Thyroid gland (tissue), 4 donors: ENCODE data around the gene RSPH4A. TPM values are rescaled to one million over a fixed set of nuclear protein-coding genes. Genes with fewer than 3 reads are reported as not detected.
"Not testable (repeated sequence)": the region's sequence is repeated elsewhere in the genome, so short reads cannot be mapped to it uniquely, and the experiment has no call there.

Experiments used
- DNase-seq, 2 donors: peaks; one replicate each; pipeline ENCODE4 v3.0.0-alpha.2; 2019
- H3K27ac ChIP-seq, 3 donors: fragments of 200-600 bp; sonication (generic); 1 replicate in 2 of 3; 2 replicates in 1 of 3; pipeline ENCODE4 v1.5.1; 2016 to 2019; ENCODE audit warnings: mild to moderate bottlenecking in 1 of 3, moderate library complexity in 1 of 3
- H3K27me3 ChIP-seq: fragments of 200-600 bp; sonication (generic); one replicate; pipeline ENCODE4 v1.5.1; 2019
- H3K36me3 ChIP-seq, 2 donors: fragments of 200-600 bp; sonication (generic); one replicate each; pipeline ENCODE4 v1.5.1; 2016 to 2019
- H3K4me1 ChIP-seq, 2 donors: fragments of 200-600 bp; sonication (generic); one replicate each; pipeline ENCODE4 v1.5.1; 2017 to 2019
- H3K4me3 ChIP-seq, 3 donors: fragments of 200-600 bp; sonication (generic); replicated peaks in 1 of 3; 1 replicate in 2 of 3; 2 replicates in 1 of 3; pipeline ENCODE4 v1.5.1; 2016; ENCODE audit warnings: mild to moderate bottlenecking in 1 of 3
- H3K9me3 ChIP-seq: fragments of 200-600 bp; sonication (generic); one replicate; pipeline ENCODE4 v1.5.1; 2017
- POLR2A ChIP-seq, 2 donors: fragments of 450-650 bp; IDR thresholded peaks; one replicate each; pipeline ENCODE4 v1.6.1; 2017; ENCODE audit warnings: antibody characterized with exemption in 2 of 2, mild to moderate bottlenecking in 2 of 2, moderate library complexity in 1 of 2
- WGBS, 2 donors: methylation state at CpG; one replicate each; pipeline ENCODE4 v1.1.5; 2017; 5-methylcytosine and 5-hydroxymethylcytosine counted together
- intact Hi-C: fragments of 100-400 bp; cut with DNase I; formaldehyde crosslinking; loops from one replicate; pipeline ENCODE4 v1.15.1; 2023
- total RNA-seq, 4 donors: library from RNA; depleted of rRNA; stranded (reverse); fragments of >200 nt; gene quantifications; one replicate each; pipeline ENCODE4 v1.2.3, GENCODE V29; 2016
- TF ChIP-seq, protein P1 (sequence below), 6 experiments: fragments of 200-600 bp in 3 of 6; fragments of 450-650 bp in 3 of 6; sonication (generic) in 3 of 6; IDR thresholded peaks; one replicate each; pipeline ENCODE4 v1.5.1; 2016 to 2019; ENCODE audit warnings: antibody characterized with exemption in 6 of 6, mild to moderate bottlenecking in 2 of 6, inconsistent platforms in 1 of 6, moderate library complexity in 1 of 6

The RSPH4A gene
- total RNA-seq, 4 donors from 2014 or later, result 1.2 to 1.6 (median 1.4) TPM

DNA sequence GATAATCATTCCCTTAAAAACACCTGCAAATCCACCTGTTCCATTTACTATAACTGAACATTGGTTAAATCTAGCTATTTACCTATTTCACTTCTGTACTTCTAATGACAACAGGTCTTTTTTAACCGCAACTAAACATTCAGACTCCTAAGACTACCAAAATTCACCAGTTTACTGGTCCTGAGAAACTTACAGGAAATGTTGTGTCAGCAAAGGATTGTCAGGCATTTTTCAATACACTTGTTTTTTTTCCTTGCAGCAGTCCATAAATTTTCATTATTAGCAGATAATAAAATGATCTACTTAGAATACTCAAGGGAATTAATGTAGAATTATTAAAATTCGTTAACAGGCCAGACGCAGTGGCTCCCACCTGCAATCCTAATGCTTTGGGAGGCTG, 47.0 kb downstream of the RSPH4A start:
- Histone ChIP-seq H3K4me1 (peaks cover 0 to 11% of the 10 kb centered on the region in 2 donors), H3K9me3 (no peaks in the 10 kb centered on the region), H3K36me3 (no peaks in the 10 kb centered on the region), H3K4me3 (no peak overlapping the region), H3K27ac (no peak overlapping the region), H3K27me3 (no peaks in the 10 kb centered on the region)
- 96 to 97% methylated on average over 3 of the region's 3 CpGs for WGBS, 2 donors
- TF ChIP-seq, protein P1, sequence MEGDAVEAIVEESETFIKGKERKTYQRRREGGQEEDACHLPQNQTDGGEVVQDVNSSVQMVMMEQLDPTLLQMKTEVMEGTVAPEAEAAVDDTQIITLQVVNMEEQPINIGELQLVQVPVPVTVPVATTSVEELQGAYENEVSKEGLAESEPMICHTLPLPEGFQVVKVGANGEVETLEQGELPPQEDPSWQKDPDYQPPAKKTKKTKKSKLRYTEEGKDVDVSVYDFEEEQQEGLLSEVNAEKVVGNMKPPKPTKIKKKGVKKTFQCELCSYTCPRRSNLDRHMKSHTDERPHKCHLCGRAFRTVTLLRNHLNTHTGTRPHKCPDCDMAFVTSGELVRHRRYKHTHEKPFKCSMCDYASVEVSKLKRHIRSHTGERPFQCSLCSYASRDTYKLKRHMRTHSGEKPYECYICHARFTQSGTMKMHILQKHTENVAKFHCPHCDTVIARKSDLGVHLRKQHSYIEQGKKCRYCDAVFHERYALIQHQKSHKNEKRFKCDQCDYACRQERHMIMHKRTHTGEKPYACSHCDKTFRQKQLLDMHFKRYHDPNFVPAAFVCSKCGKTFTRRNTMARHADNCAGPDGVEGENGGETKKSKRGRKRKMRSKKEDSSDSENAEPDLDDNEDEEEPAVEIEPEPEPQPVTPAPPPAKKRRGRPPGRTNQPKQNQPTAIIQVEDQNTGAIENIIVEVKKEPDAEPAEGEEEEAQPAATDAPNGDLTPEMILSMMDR (IDR thresholded peaks at IDR 0.05), result no peak
- no peak for TF ChIP-seq POLR2A (IDR thresholded peaks at IDR 0.05)
- no peak for DNase-seq
- intact Hi-C loops, result no loop called here

DNA sequence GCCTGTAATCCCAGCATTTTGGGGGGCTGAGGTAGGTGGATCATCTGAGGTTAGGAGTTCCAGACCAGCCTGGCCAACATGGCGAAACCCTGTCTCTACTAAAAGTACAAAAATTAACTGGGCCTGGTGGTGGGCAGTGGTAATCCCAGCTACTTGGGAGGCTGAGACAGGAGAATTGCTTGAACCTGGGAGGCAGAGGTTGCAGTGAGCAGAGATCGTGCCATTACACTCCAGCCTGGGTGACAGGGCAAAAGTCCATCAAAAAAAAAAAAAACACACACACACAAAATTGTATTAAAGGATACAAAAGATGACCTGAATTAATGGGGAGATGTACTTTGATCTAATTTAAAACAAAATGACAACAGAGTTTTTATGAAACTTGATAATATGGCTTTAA, 47.9 kb downstream of the RSPH4A start:
- DNase-seq, H3K36me3 ChIP-seq, intact Hi-C loops, H3K27me3 ChIP-seq, H3K4me3 ChIP-seq, H3K9me3 ChIP-seq, H3K27ac ChIP-seq: not testable (repeated sequence)
- H3K4me1 ChIP-seq, result peaks cover 0 to 11% of the 10 kb centered on the region in 2 donors
- WGBS, 2 donors, result 96 to 100% methylated on average over 2 of the region's 2 CpGs

DNA sequence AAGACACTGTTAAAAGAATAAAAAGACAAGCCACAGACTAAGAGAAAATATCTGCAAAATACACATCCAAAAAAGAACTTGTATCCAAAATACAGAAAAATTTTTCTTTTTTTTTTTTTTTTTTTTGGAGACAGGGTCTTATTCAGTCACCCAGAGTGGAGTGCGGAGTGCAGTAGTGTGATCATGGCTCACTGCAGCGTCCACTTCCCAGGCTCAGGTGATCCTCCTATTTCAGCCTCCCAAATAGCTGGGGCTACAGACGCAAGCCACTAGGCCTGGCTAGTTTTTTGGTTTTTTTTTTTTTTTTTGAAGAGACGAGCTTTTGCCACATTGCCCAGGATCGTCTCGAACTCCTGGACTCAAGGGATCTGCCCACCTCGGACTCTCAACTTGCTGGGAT, 49.2 kb downstream of the RSPH4A start:
- intact Hi-C loops, result no loop called here
- no peak for DNase-seq
- 88 to 96% methylated on average over 7 of the region's 7 CpGs for WGBS, 2 donors
- H3K27ac ChIP-seq, result no peak overlapping the region
- peaks cover 0 to 11% of the 10 kb centered on the region in 2 donors for H3K4me1 ChIP-seq
- H3K4me3 ChIP-seq, result no peak overlapping the region
- no peaks in the 10 kb centered on the region for H3K9me3 ChIP-seq
- H3K27me3 ChIP-seq, result no peaks in the 10 kb centered on the region
- no peak for TF ChIP-seq POLR2A (IDR thresholded peaks at IDR 0.05)
- TF ChIP-seq, protein P1 (IDR thresholded peaks at IDR 0.05), result no peak
- H3K36me3 ChIP-seq, result no peaks in the 10 kb centered on the region

DNA sequence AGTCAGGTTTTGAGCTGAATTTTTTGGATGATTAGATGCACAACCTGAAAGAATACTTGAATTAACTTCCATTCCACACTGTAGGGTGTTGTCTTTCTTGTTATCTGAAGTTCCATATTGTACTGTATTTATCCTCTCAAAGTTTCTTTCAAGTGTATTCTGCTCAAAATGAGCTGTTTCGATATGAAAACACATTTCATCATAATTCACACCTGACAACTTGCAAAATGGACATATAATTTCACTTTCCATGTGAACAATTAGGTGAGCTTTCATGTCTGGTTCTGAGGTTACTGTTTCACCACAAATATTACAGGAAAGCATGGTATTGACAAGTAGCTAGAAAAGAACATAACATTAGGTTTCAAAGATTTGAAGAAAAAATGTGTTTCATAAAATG, 50.6 kb downstream of the RSPH4A start:
- no peak for TF ChIP-seq POLR2A (IDR thresholded peaks at IDR 0.05)
- H3K9me3 ChIP-seq, result no peaks in the 10 kb centered on the region
- H3K36me3 ChIP-seq, result no peaks in the 10 kb centered on the region
- no peak overlapping the region for H3K27ac ChIP-seq
- intact Hi-C loops, result no loop called here
- 70 to 89% methylated on average over 1 of the region's 1 CpG for WGBS, 2 donors
- no peak overlapping the region for H3K4me3 ChIP-seq
- H3K4me1 ChIP-seq, result peaks cover 0 to 11% of the 10 kb centered on the region in 2 donors
- no peaks in the 10 kb centered on the region for H3K27me3 ChIP-seq
- no peak for DNase-seq

DNA sequence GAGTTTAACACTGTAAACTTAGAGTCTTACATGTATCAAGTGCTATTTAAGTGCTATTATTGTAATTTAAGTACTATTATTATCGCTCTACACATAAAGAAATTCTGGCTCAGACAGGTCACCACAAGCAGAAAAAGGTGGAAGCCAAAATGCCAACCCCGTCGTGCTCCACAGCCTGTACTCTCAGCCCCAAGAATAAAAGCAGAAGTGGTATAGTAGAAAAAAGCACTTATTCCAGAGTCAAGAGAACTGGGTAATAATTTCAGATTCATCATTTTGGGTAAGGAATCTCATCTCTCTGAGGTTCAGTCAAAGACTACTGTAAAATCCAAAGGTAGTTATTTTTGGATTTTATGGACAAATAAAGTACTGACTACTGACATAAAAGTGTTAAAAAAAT, 51.3 kb downstream of the RSPH4A start:
- TF ChIP-seq, protein P1 (IDR thresholded peaks at IDR 0.05), result no peak
- TF ChIP-seq POLR2A (IDR thresholded peaks at IDR 0.05), result no peak
- peak overlapping the region; percentile 43 to 70 (median 53) for H3K4me3 ChIP-seq
- intact Hi-C loops, result no loop called here
- H3K4me1 ChIP-seq, result peaks cover 0 to 11% of the 10 kb centered on the region in 2 donors
- no peaks in the 10 kb centered on the region for H3K36me3 ChIP-seq
- WGBS, 2 donors, result 28 to 34% methylated on average over 3 of the region's 3 CpGs
- no peak overlapping the region for H3K27ac ChIP-seq
- no peaks in the 10 kb centered on the region for H3K9me3 ChIP-seq
- no peaks in the 10 kb centered on the region for H3K27me3 ChIP-seq
- DNase-seq, result no peak

DNA sequence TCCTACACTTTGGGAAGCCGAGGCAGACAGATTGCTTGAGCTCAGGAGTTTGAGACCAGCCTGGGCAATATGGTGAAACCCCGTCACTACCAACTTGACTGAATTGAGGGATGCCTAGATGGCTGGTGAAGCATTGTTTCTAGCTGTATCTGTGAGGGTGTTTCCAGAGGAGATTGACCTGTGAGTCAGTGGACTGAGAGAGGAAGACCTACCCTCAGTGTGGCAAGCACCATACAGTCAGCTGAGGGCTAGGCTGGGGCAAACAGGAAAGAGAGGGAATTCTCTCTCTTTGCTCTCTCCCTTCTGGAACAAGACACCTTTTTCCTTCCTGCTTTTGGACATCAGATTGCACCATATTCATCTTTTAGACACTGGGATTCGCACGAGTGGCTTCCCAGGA, 56.0 kb downstream of the RSPH4A start:
- WGBS, 2 donors, result 86 to 89% methylated on average over 4 of the region's 4 CpGs
- Histone ChIP-seq H3K4me3 (no peak overlapping the region), H3K9me3 (no peaks in the 10 kb centered on the region), H3K27ac (no peak overlapping the region), H3K4me1 (peaks cover 0 to 5% of the 10 kb centered on the region in 2 donors), H3K27me3 (no peaks in the 10 kb centered on the region), H3K36me3 (no peaks in the 10 kb centered on the region)
- DNase-seq, result no peak
- TF ChIP-seq, protein P1 (IDR thresholded peaks at IDR 0.05), result no peak
- TF ChIP-seq POLR2A (IDR thresholded peaks at IDR 0.05), result no peak
- intact Hi-C loops, result no loop called here
